ENCODE data around the gene MEI1. TPM values are rescaled to one million over a fixed set of nuclear protein-coding genes. Genes with fewer than 3 reads are reported as not detected.

The MEI1 gene
- total RNA-seq, 1 experiment from 2014 or later = not detected

GRCh38 chr22:41812805-41813545 is 113.7 kb downstream of the MEI1 start:
- Mint-ChIP-seq H3K4me3 (ENCODE audit: unreplicated experiment) (no peak overlapping the region), H3K4me1 (ENCODE audit: low read depth, unreplicated experiment) (no peaks in the 10 kb centered on the region), H3K27me3 (ENCODE audit: insufficient read depth, unreplicated experiment) (no peaks in the 10 kb centered on the region), H3K36me3 (ENCODE audit: insufficient read depth, unreplicated experiment) (peaks cover 16% of the 10 kb centered on the region), H3K9me3 (ENCODE audit: unreplicated experiment) (no peaks in the 10 kb centered on the region), H3K27ac (ENCODE audit: unreplicated experiment) (no peak overlapping the region)
- TF ChIP-seq CTCF (IDR thresholded peaks at IDR 0.05; ENCODE audit: insufficient read depth in 1 of 2, low read depth in 1 of 2, low read length in 1 of 2, severe bottlenecking in 1 of 2, unreplicated experiment in 1 of 2) = no peak
- ChIA-PET CTCF (no interaction called here), POLR2A (no interaction called here)
- peaks cover 4% of the 10 kb centered on the region for H3K36me3 ChIP-seq (ENCODE audit: control insufficient read depth, insufficient read depth, low read length)
- no peak overlapping the region for H3K4me3 ChIP-seq (ENCODE audit: low read depth, low read length)
- no peak for DNase-seq
- no peaks in the 10 kb centered on the region for H3K9me3 ChIP-seq
- BruUV-seq (replicated peaks) = no TSS peak
- no peaks in the 10 kb centered on the region for H3K4me1 ChIP-seq
- intact Hi-C loops (cut with micrococcal nuclease; ENCODE audit: unreplicated experiment) = no loop called here
- H3K27me3 ChIP-seq (replicated peaks; ENCODE audit: control insufficient read depth, insufficient read depth, low read length) = no peaks in the 10 kb centered on the region

- no peak for TF ChIP-seq CTCF (IDR thresholded peaks at IDR 0.05; ENCODE audit: insufficient read depth in 1 of 2, low read depth in 1 of 2, low read length in 1 of 2, severe bottlenecking in 1 of 2, unreplicated experiment in 1 of 2)
- no peaks in the 10 kb centered on the region for H3K4me1 Mint-ChIP-seq (ENCODE audit: low read depth, unreplicated experiment)
- H3K4me1 ChIP-seq = no peaks in the 10 kb centered on the region
- no peaks in the 10 kb centered on the region for H3K27me3 Mint-ChIP-seq (ENCODE audit: insufficient read depth, unreplicated experiment)
- CTCF ChIA-PET = no interaction called here
- POLR2A ChIA-PET = no interaction called here
- peaks cover 16% of the 10 kb centered on the region for H3K36me3 Mint-ChIP-seq (ENCODE audit: insufficient read depth, unreplicated experiment)
- no peak overlapping the region for H3K4me3 Mint-ChIP-seq (ENCODE audit: unreplicated experiment)
- peaks cover 4% of the 10 kb centered on the region for H3K36me3 ChIP-seq (ENCODE audit: control insufficient read depth, insufficient read depth, low read length)
- no peaks in the 10 kb centered on the region for H3K27me3 ChIP-seq (replicated peaks; ENCODE audit: control insufficient read depth, insufficient read depth, low read length)
- intact Hi-C loops (cut with micrococcal nuclease; ENCODE audit: unreplicated experiment) = no loop called here
- no peak for DNase-seq
- no peak overlapping the region for H3K27ac Mint-ChIP-seq (ENCODE audit: unreplicated experiment)
- H3K9me3 Mint-ChIP-seq (ENCODE audit: unreplicated experiment) = no peaks in the 10 kb centered on the region
- no TSS peak for BruUV-seq (replicated peaks)
- H3K4me3 ChIP-seq (ENCODE audit: low read depth, low read length) = no peak overlapping the region
- H3K9me3 ChIP-seq = no peaks in the 10 kb centered on the region
These were observed 114.6 kb downstream of the MEI1 start for GRCh38 chr22:41813726-41814410.

- intact Hi-C loops (cut with micrococcal nuclease; ENCODE audit: unreplicated experiment) = no loop called here
- DNase-seq = no peak
- Histone ChIP-seq H3K36me3 (ENCODE audit: control insufficient read depth, insufficient read depth, low read length) (peaks cover 4% of the 10 kb centered on the region), H3K27me3 (replicated peaks; ENCODE audit: control insufficient read depth, insufficient read depth, low read length) (no peaks in the 10 kb centered on the region), H3K4me1 (no peaks in the 10 kb centered on the region), H3K9me3 (no peaks in the 10 kb centered on the region), H3K4me3 (ENCODE audit: low read depth, low read length) (no peak overlapping the region)
- no peak for TF ChIP-seq CTCF (IDR thresholded peaks at IDR 0.05; ENCODE audit: insufficient read depth in 1 of 2, low read depth in 1 of 2, low read length in 1 of 2, severe bottlenecking in 1 of 2, unreplicated experiment in 1 of 2)
- no peak overlapping the region for H3K4me3 Mint-ChIP-seq (ENCODE audit: unreplicated experiment)
- ChIA-PET POLR2A (no interaction called here), CTCF (no interaction called here)
- no peaks in the 10 kb centered on the region for H3K4me1 Mint-ChIP-seq (ENCODE audit: low read depth, unreplicated experiment)
- H3K36me3 Mint-ChIP-seq (ENCODE audit: insufficient read depth, unreplicated experiment) = peaks cover 19% of the 10 kb centered on the region
- H3K9me3 Mint-ChIP-seq (ENCODE audit: unreplicated experiment) = no peaks in the 10 kb centered on the region
- H3K27ac Mint-ChIP-seq (ENCODE audit: unreplicated experiment) = no peak overlapping the region
- no peaks in the 10 kb centered on the region for H3K27me3 Mint-ChIP-seq (ENCODE audit: insufficient read depth, unreplicated experiment)
- no TSS peak for BruUV-seq (replicated peaks)
These were observed 116.4 kb downstream of the MEI1 start for GRCh38 chr22:41815716-41816115.
